Peyer's patch (tissue), 4 donors: ENCODE measurements around the gene KLHL29.

Source experiments
- POLR2A ChIP-seq, 2 donors: fragments of 450-650 bp; IDR thresholded peaks; one replicate each; pipeline ENCODE4 v1.5.1; 2017; ENCODE audit warnings: antibody characterized with exemption in 2 of 2, mild to moderate bottlenecking in 2 of 2, moderate library complexity in 2 of 2
- TF ChIP-seq, protein P1 (sequence below), 6 experiments: fragments of 450-650 bp in 4 of 6; fragments of 200-600 bp in 2 of 6; sonication (generic) in 1 of 6; IDR thresholded peaks; one replicate each; pipeline ENCODE4 v1.5.1; 2017 to 2019; ENCODE audit warnings: antibody characterized with exemption in 6 of 6, mild to moderate bottlenecking in 3 of 6, moderate library complexity in 1 of 6

DNA sequence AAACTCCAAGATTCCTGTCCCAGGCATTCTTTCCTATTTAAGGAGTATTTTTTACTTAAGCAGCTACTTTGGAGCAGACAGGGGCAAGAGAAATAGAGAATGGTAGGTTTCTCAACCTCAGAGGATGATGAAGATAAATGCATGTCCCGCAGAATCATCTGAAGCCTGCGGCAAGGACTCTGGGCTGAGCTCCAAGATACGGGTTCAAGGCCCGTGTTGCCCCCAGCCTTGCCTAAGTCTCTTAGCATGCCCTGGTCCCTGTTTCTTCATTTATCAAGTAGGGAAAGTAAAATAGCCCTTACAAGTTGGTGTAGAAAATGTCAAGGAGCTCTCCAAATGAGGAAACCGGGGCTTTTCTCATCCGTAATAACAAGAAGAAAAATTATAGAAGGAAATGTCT is 214.0 kb downstream of the KLHL29 start:
- TF ChIP-seq, protein P1, sequence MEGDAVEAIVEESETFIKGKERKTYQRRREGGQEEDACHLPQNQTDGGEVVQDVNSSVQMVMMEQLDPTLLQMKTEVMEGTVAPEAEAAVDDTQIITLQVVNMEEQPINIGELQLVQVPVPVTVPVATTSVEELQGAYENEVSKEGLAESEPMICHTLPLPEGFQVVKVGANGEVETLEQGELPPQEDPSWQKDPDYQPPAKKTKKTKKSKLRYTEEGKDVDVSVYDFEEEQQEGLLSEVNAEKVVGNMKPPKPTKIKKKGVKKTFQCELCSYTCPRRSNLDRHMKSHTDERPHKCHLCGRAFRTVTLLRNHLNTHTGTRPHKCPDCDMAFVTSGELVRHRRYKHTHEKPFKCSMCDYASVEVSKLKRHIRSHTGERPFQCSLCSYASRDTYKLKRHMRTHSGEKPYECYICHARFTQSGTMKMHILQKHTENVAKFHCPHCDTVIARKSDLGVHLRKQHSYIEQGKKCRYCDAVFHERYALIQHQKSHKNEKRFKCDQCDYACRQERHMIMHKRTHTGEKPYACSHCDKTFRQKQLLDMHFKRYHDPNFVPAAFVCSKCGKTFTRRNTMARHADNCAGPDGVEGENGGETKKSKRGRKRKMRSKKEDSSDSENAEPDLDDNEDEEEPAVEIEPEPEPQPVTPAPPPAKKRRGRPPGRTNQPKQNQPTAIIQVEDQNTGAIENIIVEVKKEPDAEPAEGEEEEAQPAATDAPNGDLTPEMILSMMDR (IDR thresholded peaks at IDR 0.05) = no peak
- no peak for TF ChIP-seq POLR2A (IDR thresholded peaks at IDR 0.05)
